ENCODE measurements around the gene TRIM46. TPM values are rescaled to one million over a fixed set of nuclear protein-coding genes. Genes with fewer than 3 reads are reported as not detected.

Gene TRIM46
- total RNA-seq, 1 donor from 2014 or later, result 13.2 TPM

- Histone ChIP-seq H3K9me3 (ENCODE audit: insufficient read depth, low read depth, low read length) (no peaks in the 10 kb centered on the region), H3K4me3 (ENCODE audit: insufficient read depth, low read depth, low read length) (peak overlapping the region; percentile 68), H4K20me1 (ENCODE audit: insufficient read depth, low read length) (peaks cover 15% of the 10 kb centered on the region), H2AFZ (ENCODE audit: low read depth, low read length) (no peak overlapping the region), H3K79me2 (ENCODE audit: insufficient read depth, low read length) (peaks cover 18% of the 10 kb centered on the region), H3K4me2 (ENCODE audit: low read length) (peak overlapping the region; percentile 94), H3K9ac (ENCODE audit: low read length) (peak overlapping the region; percentile 85), H3K27ac (ENCODE audit: low read depth, low read length) (peak overlapping the region; percentile 80), H3K36me3 (ENCODE audit: insufficient read depth, low read length) (peaks cover 5% of the 10 kb centered on the region), H3K4me1 (ENCODE audit: insufficient read depth, low read length) (peaks cover 30% of the 10 kb centered on the region), H3K27me3 (ENCODE audit: insufficient read depth, low read length) (no peaks in the 10 kb centered on the region)
- FAIRE-seq, result no peak
- Mint-ChIP-seq H3K27me3 (ENCODE audit: low read depth, unreplicated experiment) (no peaks in the 10 kb centered on the region), H3K4me1 (ENCODE audit: low read depth, unreplicated experiment) (peaks cover 20% of the 10 kb centered on the region), H3K27ac (ENCODE audit: unreplicated experiment) (peak overlapping the region; percentile 75), H3K9me3 (ENCODE audit: unreplicated experiment) (peaks cover 2% of the 10 kb centered on the region), H3K36me3 (ENCODE audit: low read depth, unreplicated experiment) (peaks cover 20% of the 10 kb centered on the region), H3K4me3 (ENCODE audit: unreplicated experiment) (peak overlapping the region; percentile 87)
- DNase-seq (ENCODE audit: low read depth), result no peak
- no peak for TF ChIP-seq CTCF (IDR thresholded peaks at IDR 0.05; ENCODE audit: insufficient read depth, low read depth, low read length)
These were observed 21.8 kb downstream of the TRIM46 start for GRCh38 chr1:155195201-155196102.

- Histone ChIP-seq H3K4me3 (ENCODE audit: insufficient read depth, low read depth, low read length) (peak overlapping the region; percentile 68), H3K27me3 (ENCODE audit: insufficient read depth, low read length) (no peaks in the 10 kb centered on the region), H3K9ac (ENCODE audit: low read length) (peak overlapping the region; percentile 85), H3K4me1 (ENCODE audit: insufficient read depth, low read length) (peaks cover 30% of the 10 kb centered on the region), H3K79me2 (ENCODE audit: insufficient read depth, low read length) (peaks cover 18% of the 10 kb centered on the region), H2AFZ (ENCODE audit: low read depth, low read length) (no peak overlapping the region), H3K9me3 (ENCODE audit: insufficient read depth, low read depth, low read length) (no peaks in the 10 kb centered on the region), H3K27ac (ENCODE audit: low read depth, low read length) (no peak overlapping the region), H4K20me1 (ENCODE audit: insufficient read depth, low read length) (peaks cover 18% of the 10 kb centered on the region), H3K4me2 (ENCODE audit: low read length) (peak overlapping the region; percentile 94), H3K36me3 (ENCODE audit: insufficient read depth, low read length) (peaks cover 5% of the 10 kb centered on the region)
- FAIRE-seq, result no peak
- H3K27ac Mint-ChIP-seq (ENCODE audit: unreplicated experiment), result peak overlapping the region; percentile 72
- H3K27me3 Mint-ChIP-seq (ENCODE audit: low read depth, unreplicated experiment), result no peaks in the 10 kb centered on the region
- TF ChIP-seq CTCF (IDR thresholded peaks at IDR 0.05; ENCODE audit: insufficient read depth, low read depth, low read length), result no peak
- TF ChIP-seq EZH2 (IDR thresholded peaks at IDR 0.05; ENCODE audit: insufficient read depth, low read length), result no peak
- H3K4me3 Mint-ChIP-seq (ENCODE audit: unreplicated experiment), result peak overlapping the region; percentile 87
- H3K9me3 Mint-ChIP-seq (ENCODE audit: unreplicated experiment), result peaks cover 2% of the 10 kb centered on the region
- H3K36me3 Mint-ChIP-seq (ENCODE audit: low read depth, unreplicated experiment), result peaks cover 23% of the 10 kb centered on the region
- DNase-seq (ENCODE audit: low read depth), result no peak
- peaks cover 20% of the 10 kb centered on the region for H3K4me1 Mint-ChIP-seq (ENCODE audit: low read depth, unreplicated experiment)
These were observed 22.6 kb downstream of the TRIM46 start for GRCh38 chr1:155196103-155196892.

Measured in astrocyte (in vitro differentiated cells and primary cell).